CD8-positive, alpha-beta memory T cell (primary cell): ENCODE results near the gene ITIH6. TPM values are rescaled to one million over a fixed set of nuclear protein-coding genes. Genes with fewer than 3 reads are reported as not detected.
"Not testable (repeated sequence)": the region's sequence is repeated elsewhere in the genome, so short reads cannot be mapped to it uniquely, and the experiment has no call there.

Source experiments
- CTCF ChIA-PET: fragments of 350-600 bp; sonication (Branson Sonifier 250); formaldehyde crosslinking; loops from one replicate; lab custom pipeline; 2021; ENCODE audit warnings: antibody characterized with exemption; lab: Charles Lee
- POLR2A ChIA-PET: fragments of 350-600 bp; sonication (Branson Sonifier 250); formaldehyde crosslinking; loops from one replicate; lab custom pipeline; 2021; ENCODE audit warnings: antibody characterized with exemption; lab: Charles Lee
- DNase-seq, 5 donors: peaks; one replicate each; pipeline versions ENCODE4 v3.0.0 to v3.0.0-alpha.2; 2020 to 2022; ENCODE audit warnings: mixed read lengths in 1 of 5
- H3K27ac ChIP-seq: one replicate; pipeline ENCODE4 v1.7.0; 2013; ENCODE audit warnings: low read depth, mild to moderate bottlenecking, low read length, moderate library complexity
- H3K27me3 ChIP-seq: 2 replicates; pipeline ENCODE4 v1.7.0; 2013; ENCODE audit warnings: low read length, mild to moderate bottlenecking; ENCODE audit not compliant: insufficient read depth, poor library complexity, severe bottlenecking
- H3K36me3 ChIP-seq: 2 replicates; pipeline ENCODE4 v1.7.0; 2013; ENCODE audit warnings: mild to moderate bottlenecking, low read length, moderate library complexity; ENCODE audit not compliant: insufficient read depth
- H3K4me1 ChIP-seq: 2 replicates; pipeline ENCODE4 v1.7.0; 2013; ENCODE audit warnings: mild to moderate bottlenecking, low read length, moderate library complexity; ENCODE audit not compliant: insufficient read depth
- H3K4me3 ChIP-seq: 2 replicates; pipeline ENCODE4 v1.7.0; 2013; ENCODE audit warnings: mild to moderate bottlenecking, low read length
- H3K9me3 ChIP-seq: 2 replicates; pipeline ENCODE4 v1.7.0; 2013; ENCODE audit warnings: mild to moderate bottlenecking, low read length
- H3K27ac Mint-ChIP-seq, 8 donors: one replicate each; pipeline ENCODE4 v1.8.0; 2020 to 2021; ENCODE audit warnings: mixed read lengths in 8 of 8, mild to moderate bottlenecking in 6 of 8, inconsistent platforms in 3 of 8, moderate library complexity in 3 of 8
- H3K27me3 Mint-ChIP-seq, 2 donors: one replicate each; pipeline ENCODE4 v1.8.0; 2020 to 2021; ENCODE audit warnings: mixed read lengths in 2 of 2, mild to moderate bottlenecking in 1 of 2, moderate library complexity in 1 of 2
- H3K36me3 Mint-ChIP-seq, 3 donors: one replicate each; pipeline ENCODE4 v1.8.0; 2020 to 2021; ENCODE audit warnings: mixed read lengths in 3 of 3, inconsistent platforms in 1 of 3, mild to moderate bottlenecking in 1 of 3
- H3K4me1 Mint-ChIP-seq, 3 donors: one replicate each; pipeline ENCODE4 v1.8.0; 2020 to 2021; ENCODE audit warnings: mixed read lengths in 3 of 3, inconsistent platforms in 1 of 3, mild to moderate bottlenecking in 1 of 3
- H3K4me3 Mint-ChIP-seq, 7 donors: one replicate each; pipeline ENCODE4 v1.8.0; 2020 to 2021; ENCODE audit warnings: mixed read lengths in 7 of 7, mild to moderate bottlenecking in 6 of 7, moderate library complexity in 4 of 7, inconsistent platforms in 2 of 7
- H3K9me3 Mint-ChIP-seq, 5 donors: one replicate each; pipeline ENCODE4 v1.8.0; 2020 to 2022; ENCODE audit warnings: mixed read lengths in 5 of 5, mild to moderate bottlenecking in 3 of 5, moderate library complexity in 2 of 5, inconsistent platforms in 1 of 5
- polyA plus RNA-seq: library from polyadenylated mRNA; unstranded; fragments of 300-500 nt; fragmentation: Illumina TruSeq; gene quantifications from one replicate; pipeline ENCODE4 v1.2.3, GENCODE V29; 2021
- total RNA-seq, 2 experiments: library from RNA; stranded (reverse); gene quantifications; one replicate each; pipeline ENCODE4 v1.2.3, GENCODE V29; 2021

The ITIH6 gene, protein sequence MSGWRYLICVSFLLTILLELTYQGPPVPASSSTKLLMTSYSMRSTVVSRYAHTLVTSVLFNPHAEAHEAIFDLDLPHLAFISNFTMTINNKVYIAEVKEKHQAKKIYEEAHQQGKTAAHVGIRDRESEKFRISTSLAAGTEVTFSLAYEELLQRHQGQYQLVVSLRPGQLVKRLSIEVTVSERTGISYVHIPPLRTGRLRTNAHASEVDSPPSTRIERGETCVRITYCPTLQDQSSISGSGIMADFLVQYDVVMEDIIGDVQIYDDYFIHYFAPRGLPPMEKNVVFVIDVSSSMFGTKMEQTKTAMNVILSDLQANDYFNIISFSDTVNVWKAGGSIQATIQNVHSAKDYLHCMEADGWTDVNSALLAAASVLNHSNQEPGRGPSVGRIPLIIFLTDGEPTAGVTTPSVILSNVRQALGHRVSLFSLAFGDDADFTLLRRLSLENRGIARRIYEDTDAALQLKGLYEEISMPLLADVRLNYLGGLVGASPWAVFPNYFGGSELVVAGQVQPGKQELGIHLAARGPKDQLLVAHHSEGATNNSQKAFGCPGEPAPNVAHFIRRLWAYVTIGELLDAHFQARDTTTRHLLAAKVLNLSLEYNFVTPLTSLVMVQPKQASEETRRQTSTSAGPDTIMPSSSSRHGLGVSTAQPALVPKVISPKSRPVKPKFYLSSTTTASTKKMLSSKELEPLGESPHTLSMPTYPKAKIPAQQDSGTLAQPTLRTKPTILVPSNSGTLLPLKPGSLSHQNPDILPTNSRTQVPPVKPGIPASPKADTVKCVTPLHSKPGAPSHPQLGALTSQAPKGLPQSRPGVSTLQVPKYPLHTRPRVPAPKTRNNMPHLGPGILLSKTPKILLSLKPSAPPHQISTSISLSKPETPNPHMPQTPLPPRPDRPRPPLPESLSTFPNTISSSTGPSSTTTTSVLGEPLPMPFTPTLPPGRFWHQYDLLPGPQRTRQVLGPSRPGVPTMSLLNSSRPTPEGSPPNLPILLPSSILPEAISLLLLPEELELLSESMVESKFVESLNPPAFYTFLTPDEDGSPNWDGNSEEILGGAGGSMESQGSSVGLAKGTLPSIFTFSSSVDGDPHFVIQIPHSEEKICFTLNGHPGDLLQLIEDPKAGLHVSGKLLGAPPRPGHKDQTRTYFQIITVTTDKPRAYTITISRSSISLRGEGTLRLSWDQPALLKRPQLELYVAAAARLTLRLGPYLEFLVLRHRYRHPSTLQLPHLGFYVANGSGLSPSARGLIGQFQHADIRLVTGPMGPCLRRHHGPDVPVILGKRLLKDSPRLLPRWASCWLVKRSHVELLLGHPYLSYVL
- not detected for total RNA-seq
- not detected for polyA plus RNA-seq

DNA sequence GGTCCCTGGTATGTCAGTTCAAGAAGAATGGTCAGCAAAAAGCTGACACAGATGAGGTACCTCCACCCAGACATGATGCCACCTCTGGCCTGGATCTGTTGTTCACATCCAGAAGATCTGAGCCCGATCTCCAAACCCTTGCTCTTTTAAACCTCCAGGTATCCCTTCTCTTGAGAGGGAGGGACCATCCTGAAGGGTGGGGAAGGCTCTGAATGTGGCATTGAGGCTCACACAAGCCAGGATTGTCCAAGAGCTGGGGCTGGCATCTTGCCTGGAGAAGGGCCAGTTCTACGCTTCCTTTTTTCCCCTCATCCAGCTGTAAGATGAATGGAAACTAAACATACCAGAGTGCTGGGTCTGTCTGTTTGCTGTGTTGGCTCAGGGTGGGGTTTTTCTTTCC lies at the start of gene ITIH6:
TSS of gene ITIH6 (minus strand) at position 119 of the 400 bp plus-strand sequence. CDS start at position 74, 45 bp downstream.
- H3K27ac Mint-ChIP-seq: no peak within 1 kb of the TSS
- no peaks in the 10 kb centered on the region for H3K36me3 Mint-ChIP-seq
- H3K27me3 ChIP-seq: no peaks in the 10 kb centered on the region
- ChIA-PET CTCF (no interaction called here), POLR2A (no interaction called here)
- H3K36me3 ChIP-seq: no peaks in the 10 kb centered on the region
- no peak within 1 kb of the TSS for H3K4me3 ChIP-seq
- no peaks in the 10 kb centered on the region for H3K4me1 Mint-ChIP-seq
- no peak within 1 kb of the TSS for H3K27ac ChIP-seq
- peaks cover 0 to 3% of the 10 kb centered on the region in 2 donors for H3K27me3 Mint-ChIP-seq
- no peak within 1 kb of the TSS for H3K4me3 Mint-ChIP-seq
- no peak for DNase-seq
- no peaks in the 10 kb centered on the region for H3K9me3 Mint-ChIP-seq
- H3K9me3 ChIP-seq: no peaks in the 10 kb centered on the region
- no peaks in the 10 kb centered on the region for H3K4me1 ChIP-seq

DNA sequence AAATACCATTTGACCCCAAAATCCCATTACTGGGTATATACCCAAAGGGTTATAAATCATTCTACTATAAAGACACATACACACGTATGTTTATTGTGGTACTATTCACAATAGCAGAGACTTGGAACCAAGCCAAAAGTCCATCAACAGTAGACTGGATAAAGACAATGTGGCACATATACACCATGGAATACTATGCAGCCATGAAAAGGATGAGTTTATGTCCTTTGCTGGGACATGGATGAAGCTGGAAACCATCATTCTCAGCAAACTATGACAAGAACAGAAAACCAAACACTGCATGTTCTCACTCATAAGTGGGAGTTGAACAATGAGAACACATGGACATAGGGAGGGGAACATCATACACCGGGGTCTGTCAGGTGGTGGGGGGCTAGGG lies 49.6 kb upstream of the ITIH6 start:
- peaks cover 0 to 10% of the 10 kb centered on the region in 2 donors for H3K27me3 Mint-ChIP-seq
- H3K27ac ChIP-seq, DNase-seq, H3K36me3 ChIP-seq, H3K4me3 Mint-ChIP-seq, H3K4me1 Mint-ChIP-seq, POLR2A ChIA-PET, H3K27ac Mint-ChIP-seq, H3K36me3 Mint-ChIP-seq, CTCF ChIA-PET, H3K4me3 ChIP-seq, H3K9me3 Mint-ChIP-seq, H3K9me3 ChIP-seq, H3K27me3 ChIP-seq, H3K4me1 ChIP-seq: not testable (repeated sequence)

DNA sequence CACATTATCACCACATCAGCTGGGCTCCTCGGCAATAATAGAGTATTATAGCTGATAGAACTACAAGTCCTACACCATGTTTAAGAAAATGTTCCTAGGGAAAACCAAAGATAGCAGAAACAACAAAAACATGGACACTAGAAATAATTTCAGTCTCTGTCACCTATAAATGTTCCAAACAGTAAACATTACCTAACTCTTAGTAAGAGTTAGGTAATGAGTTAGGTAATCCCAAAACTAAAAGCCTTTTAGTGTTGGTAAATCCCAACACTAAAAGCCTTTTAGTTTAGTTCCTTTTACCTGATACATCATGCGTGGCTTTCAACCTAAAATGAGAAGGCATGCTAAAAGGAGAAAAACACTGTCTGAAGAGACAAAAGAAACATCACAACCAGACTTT lies 45.0 kb upstream of the ITIH6 start:
- Mint-ChIP-seq H3K4me3 (no peak overlapping the region), H3K36me3 (no peaks in the 10 kb centered on the region), H3K27ac (no peak overlapping the region), H3K4me1 (no peaks in the 10 kb centered on the region), H3K9me3 (peaks cover 0 to 8% (median 0%) of the 10 kb centered on the region in 5 donors), H3K27me3 (peaks cover 4 to 28% of the 10 kb centered on the region in 2 donors)
- H3K27ac ChIP-seq: no peak overlapping the region
- no peaks in the 10 kb centered on the region for H3K4me1 ChIP-seq
- no peak for DNase-seq
- H3K4me3 ChIP-seq: no peak overlapping the region
- POLR2A ChIA-PET: no interaction called here
- no peaks in the 10 kb centered on the region for H3K27me3 ChIP-seq
- no peaks in the 10 kb centered on the region for H3K9me3 ChIP-seq
- CTCF ChIA-PET: no interaction called here
- no peaks in the 10 kb centered on the region for H3K36me3 ChIP-seq

DNA sequence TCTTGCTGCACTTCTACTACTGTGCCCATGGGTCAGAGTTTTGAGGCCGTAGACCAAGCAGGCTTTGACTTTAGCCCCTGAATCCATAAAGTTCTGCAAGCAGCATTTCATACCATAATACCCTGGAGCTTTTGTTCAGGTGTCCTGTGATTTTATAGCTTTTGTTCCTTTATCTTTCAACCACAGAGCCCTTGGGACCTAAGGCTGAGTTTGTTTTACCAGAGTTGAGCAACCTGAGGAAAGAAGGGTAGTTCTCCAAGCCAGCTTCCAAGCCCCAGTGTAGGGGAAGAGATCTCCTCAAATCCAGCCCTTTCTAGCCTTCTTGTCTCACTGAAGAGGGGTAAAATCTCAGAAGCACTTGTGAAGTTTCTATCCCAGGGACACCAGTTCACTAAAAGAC lies 44.6 kb upstream of the ITIH6 start:
- POLR2A ChIA-PET: no interaction called here
- H3K27me3 Mint-ChIP-seq: peaks cover 7 to 30% of the 10 kb centered on the region in 2 donors
- H3K4me1 ChIP-seq: no peaks in the 10 kb centered on the region
- H3K9me3 ChIP-seq: no peaks in the 10 kb centered on the region
- H3K27me3 ChIP-seq: no peaks in the 10 kb centered on the region
- peaks cover 0 to 8% (median 0%) of the 10 kb centered on the region in 5 donors for H3K9me3 Mint-ChIP-seq
- H3K4me3 Mint-ChIP-seq: no peak overlapping the region
- no peak overlapping the region for H3K4me3 ChIP-seq
- H3K27ac Mint-ChIP-seq: no peak overlapping the region
- H3K27ac ChIP-seq: no peak overlapping the region
- no peak for DNase-seq
- CTCF ChIA-PET: no interaction called here
- no peaks in the 10 kb centered on the region for H3K4me1 Mint-ChIP-seq
- H3K36me3 ChIP-seq: no peaks in the 10 kb centered on the region
- H3K36me3 Mint-ChIP-seq: no peaks in the 10 kb centered on the region

DNA sequence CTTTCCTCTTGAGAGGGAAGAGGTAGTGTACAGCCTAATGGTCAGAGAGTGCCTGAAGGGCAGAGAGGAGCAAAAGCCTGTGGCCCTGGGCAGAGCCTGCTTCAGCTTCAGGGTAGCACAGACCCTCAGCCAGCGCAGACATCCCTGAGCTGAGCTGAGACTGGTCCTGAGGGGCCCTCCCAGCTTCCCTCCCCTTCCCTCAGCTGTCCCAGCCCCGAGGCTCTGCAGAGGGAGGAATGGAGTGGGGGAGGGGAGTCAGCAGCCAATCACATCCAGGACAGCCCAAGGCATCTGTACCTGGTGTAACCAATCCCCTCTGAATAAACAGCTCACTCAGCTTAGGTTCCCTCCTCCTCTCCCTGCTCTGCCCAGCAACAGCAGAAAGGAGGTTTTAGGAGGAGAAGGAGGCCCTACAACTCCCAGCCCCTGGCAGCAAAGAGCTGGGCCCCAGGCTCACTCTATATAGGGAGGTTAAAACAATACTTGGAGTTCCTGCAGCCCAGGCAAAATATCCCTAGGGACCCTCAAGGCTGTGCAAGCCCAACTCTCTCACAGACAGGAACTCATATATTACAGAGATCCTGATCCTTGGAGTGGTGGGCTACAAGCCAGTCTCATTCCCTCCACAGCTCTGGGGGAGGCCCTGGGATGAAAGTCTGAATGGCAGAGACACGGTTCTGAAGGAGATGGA lies 43.3 kb upstream of the ITIH6 start:
- POLR2A ChIA-PET: not testable (repeated sequence)

DNA sequence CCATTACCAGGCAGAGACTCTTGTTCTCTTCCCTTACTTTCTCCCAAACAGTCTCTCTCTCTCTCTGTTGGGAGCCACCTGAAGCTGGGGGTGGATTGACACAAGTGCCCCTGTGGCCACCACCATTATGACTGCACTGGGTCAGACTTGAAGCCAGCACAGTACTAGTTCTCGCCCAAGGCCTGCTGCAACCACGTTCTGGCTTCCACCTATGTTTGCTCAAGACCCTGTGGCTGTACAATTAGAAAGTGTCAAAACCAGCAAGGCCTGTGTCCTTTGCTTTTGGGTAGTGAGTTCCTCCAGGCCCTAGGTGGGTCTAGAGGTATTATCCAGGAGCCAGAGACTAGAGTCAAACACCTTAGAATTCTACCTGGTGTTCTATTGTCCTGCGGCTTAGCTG lies 40.5 kb upstream of the ITIH6 start:
- POLR2A ChIA-PET: no interaction called here
- Histone ChIP-seq H3K27me3 (no peaks in the 10 kb centered on the region), H3K27ac (no peak overlapping the region), H3K4me3 (no peak overlapping the region), H3K4me1 (no peaks in the 10 kb centered on the region), H3K9me3 (no peaks in the 10 kb centered on the region), H3K36me3 (no peaks in the 10 kb centered on the region)
- H3K4me1 Mint-ChIP-seq: no peaks in the 10 kb centered on the region
- H3K27me3 Mint-ChIP-seq: peaks cover 26 to 31% of the 10 kb centered on the region in 2 donors
- H3K4me3 Mint-ChIP-seq: no peak overlapping the region
- DNase-seq: no peak
- peaks cover 0 to 2% (median 0%) of the 10 kb centered on the region in 5 donors for H3K9me3 Mint-ChIP-seq
- no peaks in the 10 kb centered on the region for H3K36me3 Mint-ChIP-seq
- H3K27ac Mint-ChIP-seq: no peak overlapping the region
- CTCF ChIA-PET: no interaction called here

More for the DNA sequence above, 43.3 kb upstream of the ITIH6 start:
- H3K4me1 ChIP-seq, H3K4me1 Mint-ChIP-seq, H3K27ac ChIP-seq, H3K27ac Mint-ChIP-seq, H3K36me3 Mint-ChIP-seq, H3K36me3 ChIP-seq, DNase-seq, CTCF ChIA-PET, H3K27me3 ChIP-seq, H3K4me3 Mint-ChIP-seq, H3K9me3 Mint-ChIP-seq, H3K4me3 ChIP-seq, H3K9me3 ChIP-seq: not testable (repeated sequence)
- H3K27me3 Mint-ChIP-seq: peaks cover 16 to 28% of the 10 kb centered on the region in 2 donors

DNA sequence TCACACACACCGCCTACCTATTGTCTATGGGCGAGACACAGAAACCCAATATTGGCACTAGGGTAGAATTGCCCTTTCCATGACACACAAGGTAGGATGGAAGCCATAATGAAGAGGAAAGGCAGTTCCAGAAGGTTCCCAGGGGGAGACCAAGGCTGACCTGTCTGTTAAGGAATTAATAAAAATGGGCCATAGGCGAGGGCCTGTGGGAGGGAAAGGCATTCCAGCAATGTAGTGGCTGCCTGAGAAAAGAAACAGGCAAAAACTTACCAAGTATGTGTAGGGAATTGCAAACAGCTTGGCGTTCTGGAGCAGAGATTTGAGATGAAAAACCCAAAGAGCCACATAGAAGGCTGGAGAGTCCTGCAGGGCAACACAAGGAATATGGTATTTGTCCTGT lies 28.5 kb upstream of the ITIH6 start:
- Mint-ChIP-seq H3K27ac (peak overlapping the region in 1 of 8 donors; percentile 70), H3K4me1 (no peaks in the 10 kb centered on the region), H3K9me3 (no peaks in the 10 kb centered on the region), H3K4me3 (no peak overlapping the region), H3K36me3 (no peaks in the 10 kb centered on the region), H3K27me3 (peaks cover 0 to 8% of the 10 kb centered on the region in 2 donors)
- CTCF ChIA-PET: no interaction called here
- no peaks in the 10 kb centered on the region for H3K4me1 ChIP-seq
- H3K27me3 ChIP-seq: no peaks in the 10 kb centered on the region
- DNase-seq: no peak
- POLR2A ChIA-PET: no interaction called here
- H3K27ac ChIP-seq: no peak overlapping the region
- H3K9me3 ChIP-seq: no peaks in the 10 kb centered on the region
- H3K4me3 ChIP-seq: no peak overlapping the region
- H3K36me3 ChIP-seq: no peaks in the 10 kb centered on the region
